HFFc6 (cell line): Measurements from ENCODE around the gene NOLC1. TPM values are rescaled to one million over a fixed set of nuclear protein-coding genes. Genes with fewer than 3 reads are reported as not detected.

Experiments used
- DNase-seq: peaks from one replicate; pipeline ENCODE4 v3.0.0-alpha.2; 2018
- H3K27ac Mint-ChIP-seq: 2 replicates; pipeline ENCODE4 v1.8.0; 2020; ENCODE audit warnings: mild to moderate bottlenecking, mixed read lengths
- H3K27me3 Mint-ChIP-seq: 2 replicates; pipeline ENCODE4 v1.8.0; 2021; ENCODE audit warnings: mild to moderate bottlenecking, moderate library complexity, mixed read lengths; ENCODE audit not compliant: insufficient read depth
- H3K36me3 Mint-ChIP-seq: 2 replicates; pipeline ENCODE4 v1.8.0; 2021; ENCODE audit warnings: low read depth, mixed read lengths
- H3K4me1 Mint-ChIP-seq: 2 replicates; pipeline ENCODE4 v1.8.0; 2020; ENCODE audit warnings: low read depth, mixed read lengths
- H3K4me3 Mint-ChIP-seq: 2 replicates; pipeline ENCODE4 v1.8.0; 2020; ENCODE audit warnings: mild to moderate bottlenecking, moderate library complexity, mixed read lengths
- H3K9me3 Mint-ChIP-seq: 2 replicates; pipeline ENCODE4 v1.8.0; 2020; ENCODE audit warnings: mild to moderate bottlenecking, mixed read lengths
- CTCF ChIP-seq: fragments of 200-600 bp; sonication (generic); IDR thresholded peaks from 2 replicates; pipeline ENCODE4 v1.5.0; 2021; ENCODE audit warnings: antibody characterized with exemption, mild to moderate bottlenecking
- total RNA-seq, 6 experiments: library from RNA; stranded (reverse); fragmentation: NEBNext Ultra II Directional; extraction: Animal tissue kit (Norgen Biotek cat#: 25700); gene quantifications; 2 replicates in 1 of 6; 3 replicates in 5 of 6; pipeline ENCODE4 v1.2.3, GENCODE V29; 2021

The NOLC1 gene
- total RNA-seq, 6 experiments from 2014 or later: 47.6 to 62.2 (median 58.4) TPM

GRCh38 chr10:102120991-102121738 is 31.0 kb upstream of the NOLC1 start:
- Mint-ChIP-seq H3K4me3 (peak overlapping the region; percentile 91), H3K9me3 (no peaks in the 10 kb centered on the region), H3K4me1 (peaks cover 58% of the 10 kb centered on the region), H3K36me3 (no peaks in the 10 kb centered on the region), H3K27ac (peak overlapping the region; percentile 85), H3K27me3 (peaks cover 2% of the 10 kb centered on the region; the same call in 1 of the 2 replicates)
- DNase-seq: peak; percentile 70
- no peak for TF ChIP-seq CTCF

- H3K27ac Mint-ChIP-seq: peak overlapping the region; percentile 85
- peak overlapping the region; percentile 91 for H3K4me3 Mint-ChIP-seq
- peak; percentile 30 for DNase-seq
- H3K27me3 Mint-ChIP-seq: peaks cover 2% of the 10 kb centered on the region; the same call in 1 of the 2 replicates
- H3K4me1 Mint-ChIP-seq: peaks cover 51% of the 10 kb centered on the region
- 0 out of 2 replicates have a peak, but pooled peaks cover 4% of the 10 kb centered on the region for H3K36me3 Mint-ChIP-seq
- H3K9me3 Mint-ChIP-seq: no peaks in the 10 kb centered on the region
- TF ChIP-seq CTCF: peak; percentile 47; the same call in 1 of the 2 replicates
Observed at GRCh38 chr10:102121739-102122372, 30.3 kb upstream of the NOLC1 start.

GRCh38 chr10:102122450-102122849 is 29.7 kb upstream of the NOLC1 start:
- Mint-ChIP-seq H3K27ac (peak overlapping the region; percentile 85; the same call in 1 of the 2 replicates), H3K36me3 (0 out of 2 replicates have a peak, but pooled peaks cover 4% of the 10 kb centered on the region)
- TF ChIP-seq CTCF: no peak

GRCh38 chr10:102123223-102123622 is 29.0 kb upstream of the NOLC1 start:
- DNase-seq: no peak
- H3K4me3 Mint-ChIP-seq: no peak overlapping the region
- no peak overlapping the region for H3K27ac Mint-ChIP-seq
- H3K4me1 Mint-ChIP-seq: peaks cover 45% of the 10 kb centered on the region
- TF ChIP-seq CTCF: no peak
- H3K27me3 Mint-ChIP-seq: peaks cover 2% of the 10 kb centered on the region
- no peaks in the 10 kb centered on the region for H3K9me3 Mint-ChIP-seq
- 0 out of 2 replicates have a peak, but pooled peaks cover 4% of the 10 kb centered on the region for H3K36me3 Mint-ChIP-seq

More at GRCh38 chr10:102122450-102122849, 29.7 kb upstream of the NOLC1 start:
- Mint-ChIP-seq H3K4me1 (peaks cover 45% of the 10 kb centered on the region), H3K9me3 (no peaks in the 10 kb centered on the region), H3K27me3 (peaks cover 2% of the 10 kb centered on the region; the same call in 1 of the 2 replicates), H3K4me3 (no peak overlapping the region)
- DNase-seq: no peak

GRCh38 chr10:102131286-102132170 is 20.7 kb upstream of the NOLC1 start:
- Mint-ChIP-seq H3K9me3 (no peaks in the 10 kb centered on the region), H3K27ac (peak overlapping the region; percentile 95), H3K4me3 (peak overlapping the region; percentile 99), H3K36me3 (peaks cover 26% of the 10 kb centered on the region), H3K4me1 (peaks cover 48% of the 10 kb centered on the region), H3K27me3 (no peaks in the 10 kb centered on the region; the same call in 1 of the 2 replicates)
- DNase-seq: peak; percentile 71
- no peak for TF ChIP-seq CTCF
